ENCODE data around the gene DOP1A.

Gene DOP1A

DNA sequence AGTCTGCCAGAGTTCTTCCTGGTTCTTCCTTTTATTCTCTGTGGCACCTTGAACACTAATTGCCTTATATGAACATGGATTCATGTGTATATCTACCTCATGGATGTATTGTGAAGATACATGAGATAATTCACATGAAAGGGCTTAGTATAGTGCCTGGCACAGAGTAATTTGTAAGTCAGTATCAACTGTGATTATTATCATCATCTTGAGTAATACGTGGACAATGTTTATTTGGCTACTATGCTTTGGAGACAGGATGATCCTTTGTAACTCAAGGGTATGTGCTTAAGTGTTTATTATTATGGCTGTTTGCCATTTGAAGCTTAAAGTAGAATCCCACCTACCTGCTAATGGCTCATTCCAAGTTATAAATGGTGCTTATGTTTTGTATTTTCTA lies 16.0 kb downstream of the DOP1A start:
- no peak for DNase-seq

DNA sequence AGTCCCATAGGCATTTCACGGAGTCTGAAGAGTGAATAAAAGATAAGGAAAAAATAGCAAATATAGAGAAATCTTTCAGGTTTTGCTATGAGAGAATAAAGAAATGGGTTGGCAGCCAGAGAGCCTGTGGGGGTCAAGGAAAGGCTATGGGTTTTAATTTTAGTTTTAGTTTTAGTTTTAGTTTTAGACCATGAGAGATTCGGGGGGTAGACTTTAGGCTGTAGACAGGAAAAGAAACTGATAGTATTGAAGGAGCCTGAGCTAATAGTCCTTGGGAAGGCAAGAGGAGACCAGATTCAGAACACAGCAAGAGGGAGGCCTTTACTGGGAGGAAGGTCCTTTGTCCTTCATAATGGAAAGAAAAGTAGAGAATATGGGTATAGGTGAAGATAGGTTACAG lies 19.3 kb downstream of the DOP1A start:
- DNase-seq, result peak; percentile 76

DNA sequence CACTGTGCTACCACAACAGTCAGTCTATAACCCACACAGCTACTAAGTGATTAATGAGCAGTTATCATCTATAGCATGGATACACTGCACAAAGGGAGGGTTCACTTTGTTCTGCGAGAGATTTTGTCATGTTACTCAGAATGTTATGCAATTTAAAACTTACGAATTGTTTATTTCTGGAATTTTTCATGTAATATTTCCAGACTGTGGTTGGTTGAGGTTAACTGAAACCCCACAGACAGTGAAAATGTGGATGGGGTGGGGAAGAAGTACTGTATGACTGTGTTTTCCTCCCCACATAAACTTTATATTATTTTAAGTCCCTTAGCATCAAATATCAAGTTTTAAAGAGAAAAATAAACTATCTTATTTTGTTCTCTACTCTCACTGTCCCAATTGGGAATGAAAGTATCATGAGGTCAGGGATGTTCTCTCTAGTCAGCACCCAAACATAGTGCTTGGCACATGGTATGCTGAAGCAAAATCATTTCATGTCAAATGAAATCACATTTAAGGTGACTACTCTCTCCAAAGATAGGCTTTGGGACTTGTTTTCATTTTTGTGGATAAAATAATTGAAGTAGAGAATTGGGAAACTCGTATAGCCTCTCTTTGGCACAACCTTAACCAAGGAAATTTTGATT lies 25.4 kb downstream of the DOP1A start:
- peak; percentile 57 for DNase-seq

- no peak for DNase-seq
These were observed 29.3 kb downstream of the DOP1A start for GRCh38 chr6:83096791-83097190.

GRCh38 chr6:83097204-83097603 lies 29.7 kb downstream of the DOP1A start:
- no peak for DNase-seq

- DNase-seq, result no peak
These were observed 30.2 kb downstream of the DOP1A start for GRCh38 chr6:83097675-83098074.

- DNase-seq, result no peak
These were observed 31.1 kb downstream of the DOP1A start for GRCh38 chr6:83098589-83098988.

DNA sequence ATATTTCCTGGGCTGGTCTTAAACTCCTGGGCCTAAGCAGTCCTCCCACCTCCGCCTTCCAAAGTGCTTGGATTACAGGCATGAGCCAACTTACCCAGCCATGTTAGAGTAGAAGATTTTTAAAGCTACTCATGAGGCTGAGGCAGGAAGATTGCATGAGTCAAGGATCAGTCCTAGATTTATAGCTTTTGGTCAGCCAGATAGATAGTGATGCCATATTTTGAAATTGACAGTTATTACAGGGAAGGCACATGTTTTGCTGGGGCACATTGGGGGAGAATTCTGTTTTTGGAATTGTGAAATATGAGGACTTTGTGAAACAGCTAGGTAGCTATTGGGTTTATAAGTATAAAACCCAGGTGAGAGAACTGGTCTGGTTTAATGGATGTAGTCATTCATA lies 40.9 kb downstream of the DOP1A start:
- DNase-seq, result no peak

- DNase-seq, result no peak
These were observed 45.8 kb downstream of the DOP1A start for GRCh38 chr6:83113258-83113657.

GRCh38 chr6:83114164-83114563 lies 46.7 kb downstream of the DOP1A start:
- no peak for DNase-seq

DNA sequence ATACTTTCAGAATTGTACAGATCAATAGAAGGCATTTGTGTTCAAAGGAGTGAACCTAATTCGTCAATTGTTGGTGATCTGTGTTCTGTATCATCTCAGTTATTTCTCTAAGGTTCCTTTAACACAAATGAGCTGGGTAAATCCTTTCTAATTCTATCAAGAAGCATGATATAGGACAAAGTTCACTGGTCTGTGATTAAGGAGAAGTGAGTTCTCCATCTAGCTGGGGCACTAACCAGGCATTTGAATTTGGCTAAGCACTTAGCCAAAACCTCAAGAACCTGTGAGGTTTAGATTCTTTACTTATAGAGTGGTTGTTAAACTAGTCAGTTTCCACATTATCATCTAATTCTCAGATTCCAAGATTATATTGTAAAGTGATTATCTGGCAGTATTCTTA lies 50.3 kb downstream of the DOP1A start:
- peak; percentile 5 for DNase-seq

DNA sequence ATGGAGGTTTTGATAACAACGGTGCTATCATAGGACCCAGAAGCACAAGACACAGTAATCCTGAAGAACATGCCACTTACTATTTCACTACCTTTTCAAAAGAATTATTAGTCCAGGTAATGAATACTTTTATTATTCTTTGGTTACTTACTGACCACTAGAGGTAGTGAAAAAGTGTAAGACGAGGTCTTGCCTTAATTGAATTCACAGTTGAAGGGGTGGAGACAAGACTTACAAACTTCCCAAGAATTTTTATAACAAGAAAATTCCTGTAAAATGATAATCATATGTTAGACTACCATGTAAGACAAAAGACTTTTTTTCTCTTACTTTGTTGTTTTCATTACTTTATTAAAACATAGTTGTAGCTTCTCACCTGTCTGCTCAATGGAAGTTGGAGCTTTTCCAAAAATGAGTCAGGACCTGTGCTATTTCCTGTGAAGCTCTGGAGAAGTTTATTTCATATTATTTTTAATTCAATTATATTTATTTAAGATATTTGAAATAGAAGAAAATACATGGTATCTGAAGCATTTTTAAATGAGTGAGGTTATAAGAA lies 52.4 kb downstream of the DOP1A start:
- no peak for DNase-seq

- DNase-seq, result no peak
These were observed 57.1 kb downstream of the DOP1A start for GRCh38 chr6:83124553-83124952.

DNA sequence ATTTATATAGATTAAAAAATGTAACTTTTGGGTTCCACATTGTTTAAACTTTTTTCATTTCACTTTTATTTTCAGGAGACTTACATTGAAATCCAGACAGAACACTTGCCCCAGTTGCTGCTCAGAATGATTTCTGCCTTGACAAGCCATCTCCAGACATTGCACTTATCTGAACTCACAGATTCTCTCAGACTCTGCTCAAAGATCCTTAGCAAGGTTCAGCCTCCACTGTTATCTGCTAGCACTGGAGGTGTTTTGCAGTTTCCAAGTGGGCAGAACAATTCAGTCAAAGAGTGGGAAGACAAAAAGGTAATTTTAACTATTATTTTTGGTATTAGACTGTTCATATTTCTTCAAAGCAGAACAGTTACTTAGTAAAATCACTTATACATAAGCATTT lies 58.0 kb downstream of the DOP1A start:
- no peak for DNase-seq

- DNase-seq, result no peak
These were observed 58.8 kb downstream of the DOP1A start for GRCh38 chr6:83126223-83126622.

GRCh38 chr6:83126807-83127206 lies 59.3 kb downstream of the DOP1A start:
- DNase-seq, result no peak

DNA sequence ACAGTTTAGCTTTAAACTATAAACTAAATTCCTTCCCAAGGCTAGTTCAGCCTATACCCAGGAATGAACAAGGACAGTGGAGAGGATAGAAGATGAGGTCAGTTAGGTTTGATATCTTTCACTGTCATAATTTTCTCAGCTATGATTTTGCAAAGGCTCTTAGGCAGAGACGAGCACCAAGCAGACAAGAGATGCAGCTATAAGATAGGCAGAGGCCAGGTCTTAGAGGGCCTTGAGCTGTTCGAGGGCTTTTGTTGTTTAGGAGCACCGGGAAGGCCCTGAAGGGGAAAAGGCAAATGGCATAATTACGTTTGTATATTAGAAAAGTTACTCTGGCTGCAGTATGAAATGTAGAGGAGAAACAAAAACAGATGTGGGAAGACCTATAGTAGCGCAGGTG lies 59.8 kb downstream of the DOP1A start:
- DNase-seq, result no peak

- no peak for DNase-seq
These were observed 60.5 kb downstream of the DOP1A start for GRCh38 chr6:83127976-83128375.

- no peak for DNase-seq
These were observed 64.7 kb downstream of the DOP1A start for GRCh38 chr6:83132121-83132520.

GRCh38 chr6:83138118-83138722 lies 70.7 kb downstream of the DOP1A start:
- DNase-seq, result no peak

GRCh38 chr6:83138758-83139157 lies 71.3 kb downstream of the DOP1A start:
- DNase-seq, result no peak

- no peak for DNase-seq
These were observed 83.6 kb downstream of the DOP1A start for GRCh38 chr6:83151114-83151513.

- DNase-seq, result no peak
These were observed 85.4 kb downstream of the DOP1A start for GRCh38 chr6:83152913-83153312.

DNA sequence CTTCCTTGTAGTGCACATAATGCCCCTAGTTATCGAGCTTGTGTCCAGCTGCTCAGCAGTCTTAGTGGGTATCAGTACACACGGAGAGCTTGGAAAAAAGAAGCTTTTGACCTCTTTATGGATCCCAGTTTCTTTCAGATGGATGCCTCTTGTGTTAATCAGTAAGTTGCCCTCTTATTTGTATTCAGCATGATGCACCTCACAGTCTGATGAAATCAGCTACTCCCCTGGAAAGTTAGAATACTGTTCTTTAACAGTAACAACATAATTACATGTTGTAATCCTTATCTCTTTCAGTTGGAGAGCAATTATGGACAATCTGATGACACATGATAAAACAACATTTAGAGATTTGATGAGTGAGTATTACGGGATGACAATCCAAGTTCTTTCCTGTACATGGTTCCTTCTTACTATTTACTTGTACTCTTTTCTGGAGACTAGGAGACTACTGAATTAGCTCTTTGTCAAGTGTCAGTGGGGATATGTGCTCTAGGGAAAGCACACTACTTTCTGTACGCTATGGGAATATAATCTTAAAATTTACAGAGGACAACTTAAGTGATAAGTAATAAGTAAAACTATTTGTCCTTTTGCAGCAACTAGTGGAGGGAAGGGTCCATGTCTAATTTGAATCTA lies 86.5 kb downstream of the DOP1A start:
- no peak for DNase-seq
